Measurements from ENCODE around the gene ELP4. TPM values are rescaled to one million over a fixed set of nuclear protein-coding genes. Genes with fewer than 3 reads are reported as not detected.

ELP4 gene
- total and polyA plus RNA-seq, 5 donors from 2014 or later: 21.0 to 24.2 (median 21.4) TPM

DNA sequence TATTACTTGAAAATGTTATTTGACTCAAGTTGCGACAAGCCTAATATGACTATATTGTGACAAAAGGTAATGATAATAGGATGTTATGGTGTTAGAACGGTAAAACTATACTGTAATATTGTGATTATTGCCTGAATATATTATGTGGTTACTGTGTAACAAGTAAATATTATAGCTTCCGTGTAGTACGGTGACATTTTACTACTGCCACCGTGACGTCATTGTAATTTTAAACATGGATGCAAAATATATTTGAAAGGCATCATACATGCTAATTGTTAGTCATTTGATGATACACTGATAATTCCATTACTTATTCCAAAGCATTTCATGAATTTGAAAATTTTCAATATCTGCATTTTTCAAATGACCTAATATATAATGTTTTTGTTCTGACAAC lies 2.5 kb downstream of the ELP4 start:
- DNase-seq (no peak), ATAC-seq (ENCODE audit: low read depth in 2 of 2) (no peak)
- H3K27ac ChIP-seq (ENCODE audit: insufficient read depth, low read length, poor library complexity, severe bottlenecking): no peak overlapping the region
- Mint-ChIP-seq H3K9me3 (no peaks in the 10 kb centered on the region), H3K27ac (no peak overlapping the region), H3K4me1 (peaks cover 14 to 40% (median 30%) of the 10 kb centered on the region in 4 donors), H3K27me3 (no peaks in the 10 kb centered on the region), H3K4me3 (no peak overlapping the region), H3K36me3 (no peaks in the 10 kb centered on the region)
- peaks cover 24% of the 10 kb centered on the region for H3K4me1 ChIP-seq (ENCODE audit: control insufficient read depth, insufficient read depth, low read length, poor library complexity, severe bottlenecking)
- no peaks in the 10 kb centered on the region for H3K27me3 ChIP-seq (ENCODE audit: control insufficient read depth, insufficient read depth, low read length)
- H3K36me3 ChIP-seq (ENCODE audit: control insufficient read depth, insufficient read depth, low read length): no peaks in the 10 kb centered on the region
- no peak overlapping the region for H3K4me3 ChIP-seq (ENCODE audit: low read depth, low read length)
- no peaks in the 10 kb centered on the region for H3K9me3 ChIP-seq (ENCODE audit: control insufficient read depth in 2 of 2, low read length in 2 of 2)

DNA sequence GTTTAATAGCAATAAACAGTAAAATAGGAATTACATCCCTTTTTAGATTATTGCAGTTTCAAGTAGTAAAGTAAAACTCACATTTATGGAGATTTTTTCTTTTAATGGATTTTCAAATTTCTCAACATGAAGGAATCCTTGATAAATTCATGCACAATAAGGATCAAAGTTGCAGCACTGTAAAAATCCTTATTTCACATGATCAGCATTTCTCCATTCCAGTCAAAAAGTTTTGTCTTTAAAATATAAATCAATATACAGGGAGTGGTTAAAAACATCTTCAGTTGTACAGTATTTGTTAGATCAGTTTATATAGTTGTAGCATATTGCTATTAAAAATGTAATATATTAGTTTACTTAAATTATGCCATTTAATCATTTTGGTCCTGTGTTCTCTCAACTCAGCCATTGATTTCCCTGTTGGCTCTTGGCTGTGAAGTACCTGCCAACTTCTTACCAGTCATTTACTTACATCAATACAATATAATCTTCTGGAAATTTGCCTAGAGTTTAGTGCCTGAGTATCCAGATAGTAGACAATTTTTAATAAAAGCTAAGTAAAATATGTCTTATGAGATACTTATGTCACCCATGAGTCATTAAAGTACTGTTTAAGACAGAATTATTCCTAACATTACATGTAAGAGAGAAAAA lies 12.1 kb downstream of the ELP4 start:
- Histone ChIP-seq H3K27ac (ENCODE audit: insufficient read depth, low read length, poor library complexity, severe bottlenecking) (no peak overlapping the region), H3K4me1 (ENCODE audit: control insufficient read depth, insufficient read depth, low read length, poor library complexity, severe bottlenecking) (no peaks in the 10 kb centered on the region), H3K9me3 (ENCODE audit: control insufficient read depth in 2 of 2, low read length in 2 of 2) (no peaks in the 10 kb centered on the region), H3K27me3 (ENCODE audit: control insufficient read depth, insufficient read depth, low read length) (no peaks in the 10 kb centered on the region), H3K36me3 (ENCODE audit: control insufficient read depth, insufficient read depth, low read length) (no peaks in the 10 kb centered on the region), H3K4me3 (ENCODE audit: low read depth, low read length) (no peak overlapping the region)
- H3K4me1 Mint-ChIP-seq: peaks cover 0 to 3% (median under 1%) of the 10 kb centered on the region in 4 donors
- H3K27ac Mint-ChIP-seq: no peak overlapping the region
- no peaks in the 10 kb centered on the region for H3K27me3 Mint-ChIP-seq
- ATAC-seq (ENCODE audit: low read depth in 2 of 2): no peak
- H3K36me3 Mint-ChIP-seq: no peaks in the 10 kb centered on the region
- no peak overlapping the region for H3K4me3 Mint-ChIP-seq
- no peak for DNase-seq
- H3K9me3 Mint-ChIP-seq: no peaks in the 10 kb centered on the region

DNA sequence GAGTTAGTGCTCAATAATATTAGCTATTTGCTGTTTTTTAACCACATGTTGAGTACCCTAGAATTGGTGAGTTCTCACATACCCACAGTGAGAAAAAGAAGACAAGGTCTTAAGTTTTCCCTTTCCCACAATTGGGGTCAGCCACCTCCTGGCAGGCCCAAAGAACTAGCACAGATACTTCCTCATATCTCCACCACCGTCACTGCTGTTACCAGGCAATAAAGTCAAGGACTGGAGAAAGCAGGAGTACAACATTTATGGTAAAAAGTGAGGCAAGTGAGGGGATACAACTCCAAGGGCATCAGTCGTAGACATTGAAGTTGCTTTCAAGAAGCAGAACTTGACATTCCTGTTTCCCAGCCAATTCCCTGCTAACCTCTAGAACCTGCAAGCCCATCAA lies 19.6 kb downstream of the ELP4 start:
- Mint-ChIP-seq H3K4me1 (peaks cover 2 to 22% (median 9%) of the 10 kb centered on the region in 4 donors), H3K27ac (no peak overlapping the region), H3K4me3 (no peak overlapping the region), H3K27me3 (no peaks in the 10 kb centered on the region), H3K9me3 (no peaks in the 10 kb centered on the region), H3K36me3 (peaks cover 13% of the 10 kb centered on the region)
- DNase-seq (no peak), ATAC-seq (ENCODE audit: low read depth in 2 of 2) (no peak)
- Histone ChIP-seq H3K27me3 (ENCODE audit: control insufficient read depth, insufficient read depth, low read length) (no peaks in the 10 kb centered on the region), H3K27ac (ENCODE audit: insufficient read depth, low read length, poor library complexity, severe bottlenecking) (no peak overlapping the region), H3K4me1 (ENCODE audit: control insufficient read depth, insufficient read depth, low read length, poor library complexity, severe bottlenecking) (no peaks in the 10 kb centered on the region), H3K36me3 (ENCODE audit: control insufficient read depth, insufficient read depth, low read length) (no peaks in the 10 kb centered on the region), H3K9me3 (ENCODE audit: control insufficient read depth in 2 of 2, low read length in 2 of 2) (no peaks in the 10 kb centered on the region), H3K4me3 (ENCODE audit: low read depth, low read length) (no peak overlapping the region)

GRCh38 chr11:31529701-31530100 lies 20.1 kb downstream of the ELP4 start:
- Mint-ChIP-seq H3K36me3 (peaks cover 15% of the 10 kb centered on the region), H3K9me3 (no peaks in the 10 kb centered on the region), H3K4me1 (peaks cover 2 to 22% (median 9%) of the 10 kb centered on the region in 4 donors), H3K4me3 (no peak overlapping the region), H3K27me3 (no peaks in the 10 kb centered on the region), H3K27ac (no peak overlapping the region)
- no peaks in the 10 kb centered on the region for H3K9me3 ChIP-seq (ENCODE audit: control insufficient read depth in 2 of 2, low read length in 2 of 2)
- H3K4me1 ChIP-seq (ENCODE audit: control insufficient read depth, insufficient read depth, low read length, poor library complexity, severe bottlenecking): no peaks in the 10 kb centered on the region
- H3K4me3 ChIP-seq (ENCODE audit: low read depth, low read length): no peak overlapping the region
- no peaks in the 10 kb centered on the region for H3K27me3 ChIP-seq (ENCODE audit: control insufficient read depth, insufficient read depth, low read length)
- ATAC-seq (ENCODE audit: low read depth in 2 of 2): no peak
- H3K27ac ChIP-seq (ENCODE audit: insufficient read depth, low read length, poor library complexity, severe bottlenecking): no peak overlapping the region
- DNase-seq: no peak
- no peaks in the 10 kb centered on the region for H3K36me3 ChIP-seq (ENCODE audit: control insufficient read depth, insufficient read depth, low read length)

GRCh38 chr11:31531293-31531692 lies 21.7 kb downstream of the ELP4 start:
- Histone ChIP-seq H3K27me3 (ENCODE audit: control insufficient read depth, insufficient read depth, low read length) (no peaks in the 10 kb centered on the region), H3K9me3 (ENCODE audit: control insufficient read depth in 2 of 2, low read length in 2 of 2) (no peaks in the 10 kb centered on the region), H3K27ac (ENCODE audit: insufficient read depth, low read length, poor library complexity, severe bottlenecking) (no peak overlapping the region), H3K4me1 (ENCODE audit: control insufficient read depth, insufficient read depth, low read length, poor library complexity, severe bottlenecking) (no peaks in the 10 kb centered on the region), H3K36me3 (ENCODE audit: control insufficient read depth, insufficient read depth, low read length) (no peaks in the 10 kb centered on the region), H3K4me3 (ENCODE audit: low read depth, low read length) (no peak overlapping the region)
- Mint-ChIP-seq H3K4me1 (peaks cover 2 to 22% (median 8%) of the 10 kb centered on the region in 4 donors), H3K27ac (no peak overlapping the region), H3K9me3 (no peaks in the 10 kb centered on the region), H3K4me3 (no peak overlapping the region), H3K36me3 (peaks cover 19% of the 10 kb centered on the region), H3K27me3 (no peaks in the 10 kb centered on the region)
- ATAC-seq (ENCODE audit: low read depth in 2 of 2): no peak
- DNase-seq: no peak

DNA sequence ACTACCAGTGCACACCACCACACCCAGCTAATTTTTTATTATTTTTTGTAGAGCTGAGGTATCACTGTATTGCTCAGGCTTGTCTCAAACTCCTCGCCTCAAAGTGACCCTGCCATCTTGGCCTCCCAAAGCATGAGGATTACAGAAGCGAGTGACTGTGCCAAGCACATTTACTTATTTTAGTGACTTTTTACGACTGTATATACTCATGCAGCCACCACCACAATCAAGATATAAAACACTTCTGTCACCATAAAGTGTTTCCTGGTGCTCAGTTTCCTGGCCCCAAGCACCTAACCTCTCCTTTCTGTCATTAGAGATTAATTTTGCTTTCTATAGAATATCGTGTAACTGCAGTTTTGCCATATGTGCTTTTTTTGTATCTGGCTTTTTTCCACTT lies 25.9 kb downstream of the ELP4 start:
- H3K36me3 Mint-ChIP-seq: peaks cover 32% of the 10 kb centered on the region
- H3K4me3 ChIP-seq (ENCODE audit: low read depth, low read length): no peak overlapping the region
- H3K27me3 ChIP-seq (ENCODE audit: control insufficient read depth, insufficient read depth, low read length): no peaks in the 10 kb centered on the region
- no peak overlapping the region for H3K4me3 Mint-ChIP-seq
- H3K36me3 ChIP-seq (ENCODE audit: control insufficient read depth, insufficient read depth, low read length): peaks cover 4% of the 10 kb centered on the region
- H3K4me1 Mint-ChIP-seq: peaks cover 0 to 7% (median 4%) of the 10 kb centered on the region in 4 donors
- no peaks in the 10 kb centered on the region for H3K9me3 Mint-ChIP-seq
- no peak for DNase-seq
- H3K27me3 Mint-ChIP-seq: no peaks in the 10 kb centered on the region
- ATAC-seq (ENCODE audit: low read depth in 2 of 2): no peak
- H3K27ac ChIP-seq (ENCODE audit: insufficient read depth, low read length, poor library complexity, severe bottlenecking): no peak overlapping the region
- H3K4me1 ChIP-seq (ENCODE audit: control insufficient read depth, insufficient read depth, low read length, poor library complexity, severe bottlenecking): no peaks in the 10 kb centered on the region
- H3K9me3 ChIP-seq (ENCODE audit: control insufficient read depth in 2 of 2, low read length in 2 of 2): no peaks in the 10 kb centered on the region
- no peak overlapping the region for H3K27ac Mint-ChIP-seq

- ATAC-seq (ENCODE audit: low read depth in 2 of 2) (no peak), DNase-seq (no peak)
- Histone ChIP-seq H3K36me3 (ENCODE audit: control insufficient read depth, insufficient read depth, low read length) (peaks cover 21% of the 10 kb centered on the region), H3K27ac (ENCODE audit: insufficient read depth, low read length, poor library complexity, severe bottlenecking) (no peak overlapping the region), H3K4me1 (ENCODE audit: control insufficient read depth, insufficient read depth, low read length, poor library complexity, severe bottlenecking) (no peaks in the 10 kb centered on the region), H3K9me3 (ENCODE audit: control insufficient read depth in 2 of 2, low read length in 2 of 2) (no peaks in the 10 kb centered on the region), H3K4me3 (ENCODE audit: low read depth, low read length) (no peak overlapping the region), H3K27me3 (ENCODE audit: control insufficient read depth, insufficient read depth, low read length) (no peaks in the 10 kb centered on the region)
- Mint-ChIP-seq H3K4me1 (no peaks in the 10 kb centered on the region), H3K9me3 (peaks cover 0 to 4% (median 1%) of the 10 kb centered on the region in 7 donors), H3K27ac (no peak overlapping the region), H3K36me3 (peaks cover 32% of the 10 kb centered on the region), H3K27me3 (no peaks in the 10 kb centered on the region), H3K4me3 (no peak overlapping the region)
These were observed 33.3 kb downstream of the ELP4 start for GRCh38 chr11:31542862-31543261.

DNA sequence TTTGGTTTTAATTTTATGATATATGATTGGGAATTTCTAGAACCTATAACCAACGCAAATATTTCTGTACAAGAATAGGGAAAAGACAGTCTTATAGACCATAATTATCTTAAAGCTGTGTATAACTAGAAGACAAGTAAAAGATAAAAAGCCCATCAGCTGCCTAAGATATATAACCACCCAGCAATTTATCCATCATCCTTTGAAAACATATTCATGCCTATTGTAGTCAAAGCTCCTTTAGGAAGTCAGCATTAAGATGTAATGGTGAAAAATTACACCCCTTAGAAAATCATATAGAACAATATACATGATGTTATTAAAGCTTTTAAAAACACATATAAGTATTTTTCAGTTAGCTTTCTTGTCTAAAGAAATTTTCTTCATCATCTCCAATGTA lies 46.4 kb downstream of the ELP4 start:
- H3K4me1 ChIP-seq (ENCODE audit: control insufficient read depth, insufficient read depth, low read length, poor library complexity, severe bottlenecking): no peaks in the 10 kb centered on the region
- Mint-ChIP-seq H3K4me3 (no peak overlapping the region), H3K27me3 (no peaks in the 10 kb centered on the region), H3K27ac (no peak overlapping the region), H3K4me1 (peaks cover 0 to 4% (median 3%) of the 10 kb centered on the region in 4 donors), H3K9me3 (no peaks in the 10 kb centered on the region), H3K36me3 (no peaks in the 10 kb centered on the region)
- H3K27ac ChIP-seq (ENCODE audit: insufficient read depth, low read length, poor library complexity, severe bottlenecking): no peak overlapping the region
- ATAC-seq (ENCODE audit: low read depth in 2 of 2) (no peak), DNase-seq (no peak)
- no peaks in the 10 kb centered on the region for H3K9me3 ChIP-seq (ENCODE audit: control insufficient read depth in 2 of 2, low read length in 2 of 2)
- H3K4me3 ChIP-seq (ENCODE audit: low read depth, low read length): no peak overlapping the region
- no peaks in the 10 kb centered on the region for H3K36me3 ChIP-seq (ENCODE audit: control insufficient read depth, insufficient read depth, low read length)
- no peaks in the 10 kb centered on the region for H3K27me3 ChIP-seq (ENCODE audit: control insufficient read depth, insufficient read depth, low read length)
